Hepatocyte (in vitro differentiated cells): ENCODE results near the gene WDR35. TPM values are rescaled to one million over a fixed set of nuclear protein-coding genes. Genes with fewer than 3 reads are reported as not detected.
A peak's percentile ranks its signal among the peaks of the same experiment; 100 is the strongest.

ENCODE experiments used
- DNase-seq: peaks from one replicate; pipeline ENCODE4 v3.0.0-alpha.2; 2016; ENCODE audit warnings: low spot score
- H2AFZ ChIP-seq: fragments of 200-600 bp; sonication (generic); 2 replicates; pipeline ENCODE4 v1.6.0; 2016; ENCODE audit warnings: antibody characterized with exemption, mild to moderate bottlenecking
- H3K27ac ChIP-seq: fragments of 200-600 bp; sonication (generic); 2 replicates; pipeline ENCODE4 v1.5.1; 2016; ENCODE audit warnings: mild to moderate bottlenecking
- H3K27me3 ChIP-seq: fragments of 200-600 bp; sonication (generic); 2 replicates; pipeline ENCODE4 v1.6.1; 2016
- H3K36me3 ChIP-seq: fragments of 200-600 bp; sonication (generic); replicated peaks from 2 replicates; pipeline ENCODE4 v1.5.1; 2016; ENCODE audit warnings: low read depth; ENCODE audit not compliant: insufficient read depth
- H3K4me1 ChIP-seq: fragments of 200-600 bp; sonication (generic); 2 replicates; pipeline ENCODE4 v1.5.1; 2016; ENCODE audit warnings: mild to moderate bottlenecking, moderate library complexity; ENCODE audit not compliant: insufficient read depth
- H3K4me2 ChIP-seq: fragments of 200-600 bp; sonication (generic); 2 replicates; pipeline ENCODE4 v1.6.0; 2016
- H3K4me3 ChIP-seq: fragments of 200-600 bp; sonication (generic); 2 replicates; pipeline ENCODE4 v1.5.1; 2016; ENCODE audit warnings: mild to moderate bottlenecking
- H3K79me2 ChIP-seq: fragments of 200-600 bp; sonication (generic); 2 replicates; pipeline ENCODE4 v1.6.0; 2017; ENCODE audit warnings: mild to moderate bottlenecking
- H3K9me2 ChIP-seq: fragments of 200-600 bp; sonication (generic); replicated peaks from 2 replicates; pipeline ENCODE4 v1.6.0; 2017; ENCODE audit warnings: mild to moderate bottlenecking; ENCODE audit not compliant: insufficient read depth
- H3K9me3 ChIP-seq: fragments of 200-600 bp; sonication (generic); 2 replicates; pipeline ENCODE4 v1.5.1; 2016; ENCODE audit warnings: low read depth, mild to moderate bottlenecking
- H4K20me1 ChIP-seq: fragments of 200-600 bp; sonication (generic); 2 replicates; pipeline ENCODE4 v1.6.0; 2016; ENCODE audit warnings: mild to moderate bottlenecking; ENCODE audit not compliant: insufficient read depth, poor library complexity, severe bottlenecking
- CTCF ChIP-seq: fragments of 200-600 bp; sonication (generic); IDR thresholded peaks from 2 replicates; pipeline ENCODE4 v1.5.1; 2016; ENCODE audit warnings: antibody characterized with exemption, mild to moderate bottlenecking; ENCODE audit not compliant: poor library complexity
- EZH2 ChIP-seq: fragments of 200-600 bp; sonication (generic); IDR thresholded peaks from 2 replicates; pipeline ENCODE4 v1.6.1; 2016; ENCODE audit warnings: antibody characterized with exemption, mild to moderate bottlenecking, borderline replicate concordance
- EZH2phosphoT487 ChIP-seq: fragments of 200-600 bp; sonication (generic); IDR thresholded peaks from one replicate; pipeline ENCODE4 v1.6.1; 2018; ENCODE audit warnings: antibody characterized with exemption, mild to moderate bottlenecking, low read depth, moderate library complexity; ENCODE audit not compliant: unreplicated experiment, severe bottlenecking
- WGBS: methylation state at CpG from one replicate; pipeline ENCODE4 v1.1.6; 2016; ENCODE audit warnings: low lambda C conversion rate; ENCODE audit errors: missing lambda C conversion rate; 5-methylcytosine and 5-hydroxymethylcytosine counted together
- polyA plus RNA-seq: library from polyadenylated mRNA; unstranded; fragments of >200 nt; fragmentation: Nextera tagmentation; extraction: Ambion mirVana; gene quantifications from 2 replicates; pipeline ENCODE4 v1.2.1, GENCODE V29; 2016
- total RNA-seq: library from RNA; depleted of rRNA; stranded (reverse); fragments of >200 nt; gene quantifications from 2 replicates; pipeline ENCODE4 v1.2.3, GENCODE V29; 2014

Gene WDR35
- total and polyA plus RNA-seq, 2 experiments from 2014 or later = 2.0 to 4.6 TPM

GRCh38 chr2:19870792-19871191 lies 119.1 kb downstream of the WDR35 start:
- no peaks in the 10 kb centered on the region for H3K9me3 ChIP-seq
- DNase-seq = no peak
- no peak overlapping the region for H3K4me3 ChIP-seq
- no peak overlapping the region for H2AFZ ChIP-seq
- TF ChIP-seq CTCF (no peak), EZH2phosphoT487 (no peak), EZH2 (no peak)
- 83% methylated on average over 4 of the region's 4 CpGs for WGBS
- no peaks in the 10 kb centered on the region for H3K9me2 ChIP-seq
- no peaks in the 10 kb centered on the region for H3K79me2 ChIP-seq
- H3K27me3 ChIP-seq = no peaks in the 10 kb centered on the region
- no peaks in the 10 kb centered on the region for H3K4me1 ChIP-seq
- H4K20me1 ChIP-seq = no peaks in the 10 kb centered on the region
- no peak overlapping the region for H3K27ac ChIP-seq
- no peak overlapping the region for H3K4me2 ChIP-seq
- H3K36me3 ChIP-seq = no peaks in the 10 kb centered on the region

- 28% methylated on average over 33 of the region's 52 CpGs for WGBS
- Histone ChIP-seq H3K4me2 (peak overlapping the region; percentile 84), H3K4me1 (no peaks in the 10 kb centered on the region), H3K27me3 (no peaks in the 10 kb centered on the region), H3K9me2 (no peaks in the 10 kb centered on the region), H3K79me2 (no peaks in the 10 kb centered on the region), H2AFZ (peak overlapping the region; percentile 91), H3K27ac (no peak overlapping the region), H3K9me3 (no peaks in the 10 kb centered on the region), H4K20me1 (no peaks in the 10 kb centered on the region), H3K36me3 (no peaks in the 10 kb centered on the region), H3K4me3 (peak overlapping the region; percentile 53)
- no peak for TF ChIP-seq EZH2phosphoT487
- TF ChIP-seq EZH2 = no peak
- TF ChIP-seq CTCF = no peak
- DNase-seq = peak; percentile 84
These were observed 121.0 kb downstream of the WDR35 start for GRCh38 chr2:19868701-19869580.

- no peak for DNase-seq
- Histone ChIP-seq H3K4me3 (no peak overlapping the region), H3K79me2 (no peaks in the 10 kb centered on the region), H3K36me3 (no peaks in the 10 kb centered on the region), H4K20me1 (no peaks in the 10 kb centered on the region), H3K27ac (no peak overlapping the region), H3K4me2 (peak overlapping the region; percentile 84), H3K4me1 (no peaks in the 10 kb centered on the region), H3K9me3 (no peaks in the 10 kb centered on the region), H3K9me2 (no peaks in the 10 kb centered on the region), H2AFZ (peak overlapping the region; percentile 91), H3K27me3 (no peaks in the 10 kb centered on the region)
- TF ChIP-seq EZH2 (no peak), EZH2phosphoT487 (no peak), CTCF (no peak)
- 77% methylated on average over 7 of the region's 7 CpGs for WGBS
These were observed 121.7 kb downstream of the WDR35 start for GRCh38 chr2:19868224-19868623.
